Measurements from ENCODE around the gene MAP3K13. TPM values are rescaled to one million over a fixed set of nuclear protein-coding genes. Genes with fewer than 3 reads are reported as not detected.
A peak's percentile ranks its signal among the peaks of the same experiment; 100 is the strongest.

Gene MAP3K13
- total RNA-seq, 3 donors from 2014 or later (not counting 1 experiment from before 2014, with no cell fraction given) = 3.3 to 11.8 (median 9.8) TPM

DNA sequence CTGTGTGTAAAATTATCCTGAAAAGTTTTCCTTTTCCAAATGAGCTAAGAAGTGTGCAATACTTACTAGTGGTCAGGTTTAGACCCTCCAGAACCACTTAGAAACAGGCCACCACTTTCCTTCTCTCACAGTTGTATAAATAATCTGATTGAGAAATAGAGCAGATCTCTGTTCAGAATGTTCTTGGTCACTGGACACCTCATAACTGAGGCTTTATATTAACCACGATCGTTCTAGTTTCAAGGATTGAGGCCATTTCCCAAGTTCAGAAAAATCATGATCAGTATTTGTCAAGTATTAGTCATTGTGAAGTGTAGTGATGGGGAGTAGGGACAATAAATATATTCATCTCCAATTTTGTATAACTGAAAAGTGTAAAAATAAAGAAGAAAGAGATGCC lies 1.0 kb upstream of the MAP3K13 start:
- Mint-ChIP-seq H3K27ac (no peak overlapping the region), H3K4me3 (no peak overlapping the region), H3K36me3 (no peaks in the 10 kb centered on the region), H3K9me3 (no peaks in the 10 kb centered on the region), H3K27me3 (ENCODE audit: low read depth in 2 of 2) (peaks cover 29 to 43% of the 10 kb centered on the region in 2 donors), H3K4me1 (peaks cover 13 to 16% of the 10 kb centered on the region in 2 donors)
- intact Hi-C loops (cut with micrococcal nuclease) = loop anchor here (10.0 kb wide), 1 partner anchor 193 kb away; the partner anchor contains the start of gene LIPH
- ATAC-seq (no peak), DNase-seq (no peak)
- H3K36me3 ChIP-seq (ENCODE audit: control insufficient read depth, insufficient read depth, low read length) = no peaks in the 10 kb centered on the region
- peaks cover 19% of the 10 kb centered on the region for H3K27me3 ChIP-seq (ENCODE audit: control insufficient read depth, insufficient read depth, low read length)
- no peak overlapping the region for H3K27ac ChIP-seq (ENCODE audit: low read length)
- H3K4me3 ChIP-seq (ENCODE audit: low read length) = no peak overlapping the region
- 90% methylated on average over 2 of the region's 2 CpGs for WGBS (ENCODE audit: insufficient coverage)
- H3K4me1 ChIP-seq (ENCODE audit: control insufficient read depth, insufficient read depth, low read length) = peaks cover 10% of the 10 kb centered on the region
- no peaks in the 10 kb centered on the region for H3K9me3 ChIP-seq (ENCODE audit: control insufficient read depth, insufficient read depth, low read length)
- TF ChIP-seq, protein P1, sequence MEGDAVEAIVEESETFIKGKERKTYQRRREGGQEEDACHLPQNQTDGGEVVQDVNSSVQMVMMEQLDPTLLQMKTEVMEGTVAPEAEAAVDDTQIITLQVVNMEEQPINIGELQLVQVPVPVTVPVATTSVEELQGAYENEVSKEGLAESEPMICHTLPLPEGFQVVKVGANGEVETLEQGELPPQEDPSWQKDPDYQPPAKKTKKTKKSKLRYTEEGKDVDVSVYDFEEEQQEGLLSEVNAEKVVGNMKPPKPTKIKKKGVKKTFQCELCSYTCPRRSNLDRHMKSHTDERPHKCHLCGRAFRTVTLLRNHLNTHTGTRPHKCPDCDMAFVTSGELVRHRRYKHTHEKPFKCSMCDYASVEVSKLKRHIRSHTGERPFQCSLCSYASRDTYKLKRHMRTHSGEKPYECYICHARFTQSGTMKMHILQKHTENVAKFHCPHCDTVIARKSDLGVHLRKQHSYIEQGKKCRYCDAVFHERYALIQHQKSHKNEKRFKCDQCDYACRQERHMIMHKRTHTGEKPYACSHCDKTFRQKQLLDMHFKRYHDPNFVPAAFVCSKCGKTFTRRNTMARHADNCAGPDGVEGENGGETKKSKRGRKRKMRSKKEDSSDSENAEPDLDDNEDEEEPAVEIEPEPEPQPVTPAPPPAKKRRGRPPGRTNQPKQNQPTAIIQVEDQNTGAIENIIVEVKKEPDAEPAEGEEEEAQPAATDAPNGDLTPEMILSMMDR (IDR thresholded peaks at IDR 0.05) = no peak

DNA sequence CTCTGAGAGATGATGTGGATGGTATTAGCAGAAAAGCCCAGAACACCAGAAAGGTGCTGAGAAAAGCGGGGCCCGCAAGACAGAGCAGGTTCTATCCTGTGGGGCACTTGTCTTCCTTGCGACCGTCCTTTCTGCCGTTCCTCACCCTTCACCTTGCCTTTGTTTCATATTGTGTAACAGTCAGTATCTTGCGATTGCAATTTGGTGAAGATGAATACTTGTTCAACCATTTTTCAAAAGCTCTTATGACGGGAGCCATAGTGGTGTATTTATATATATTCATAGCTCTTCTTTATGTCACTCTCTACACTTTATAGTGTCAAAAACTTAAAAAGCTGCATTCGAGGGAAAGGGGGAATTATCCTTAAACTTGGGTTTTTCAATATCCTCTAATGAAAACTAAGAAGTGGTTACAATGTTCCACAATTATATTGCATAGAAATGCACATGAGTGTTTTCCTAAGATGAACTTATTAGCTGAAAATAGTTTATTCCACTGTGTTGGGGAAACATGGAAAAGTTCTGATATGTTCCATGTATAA lies 797 bp downstream of the MAP3K13 start:
- Histone ChIP-seq H3K4me1 (ENCODE audit: control insufficient read depth, insufficient read depth, low read length) (peaks cover 10% of the 10 kb centered on the region), H3K9me3 (ENCODE audit: control insufficient read depth, insufficient read depth, low read length) (no peaks in the 10 kb centered on the region), H3K27me3 (ENCODE audit: control insufficient read depth, insufficient read depth, low read length) (peaks cover 19% of the 10 kb centered on the region), H3K36me3 (ENCODE audit: control insufficient read depth, insufficient read depth, low read length) (no peaks in the 10 kb centered on the region), H3K27ac (ENCODE audit: low read length) (no peak overlapping the region), H3K4me3 (ENCODE audit: low read length) (peak overlapping the region; percentile 20)
- intact Hi-C loops (cut with micrococcal nuclease) = loop anchor here (10.0 kb wide), 1 partner anchor 191 kb away; the partner anchor contains the start of gene LIPH
- Mint-ChIP-seq H3K27me3 (ENCODE audit: low read depth in 2 of 2) (peaks cover 36 to 51% of the 10 kb centered on the region in 2 donors), H3K9me3 (no peaks in the 10 kb centered on the region), H3K27ac (peak overlapping the region in 1 of 2 donors; percentile 70), H3K4me3 (peak overlapping the region; percentile 85), H3K4me1 (peaks cover 13 to 16% of the 10 kb centered on the region in 2 donors), H3K36me3 (no peaks in the 10 kb centered on the region)
- DNase-seq (no peak), ATAC-seq (peak in 1 of 3 donors; percentile 44)
- TF ChIP-seq, protein P1 (IDR thresholded peaks at IDR 0.05) = no peak
- WGBS (ENCODE audit: insufficient coverage) = 2% methylated on average over 5 of the region's 8 CpGs

DNA sequence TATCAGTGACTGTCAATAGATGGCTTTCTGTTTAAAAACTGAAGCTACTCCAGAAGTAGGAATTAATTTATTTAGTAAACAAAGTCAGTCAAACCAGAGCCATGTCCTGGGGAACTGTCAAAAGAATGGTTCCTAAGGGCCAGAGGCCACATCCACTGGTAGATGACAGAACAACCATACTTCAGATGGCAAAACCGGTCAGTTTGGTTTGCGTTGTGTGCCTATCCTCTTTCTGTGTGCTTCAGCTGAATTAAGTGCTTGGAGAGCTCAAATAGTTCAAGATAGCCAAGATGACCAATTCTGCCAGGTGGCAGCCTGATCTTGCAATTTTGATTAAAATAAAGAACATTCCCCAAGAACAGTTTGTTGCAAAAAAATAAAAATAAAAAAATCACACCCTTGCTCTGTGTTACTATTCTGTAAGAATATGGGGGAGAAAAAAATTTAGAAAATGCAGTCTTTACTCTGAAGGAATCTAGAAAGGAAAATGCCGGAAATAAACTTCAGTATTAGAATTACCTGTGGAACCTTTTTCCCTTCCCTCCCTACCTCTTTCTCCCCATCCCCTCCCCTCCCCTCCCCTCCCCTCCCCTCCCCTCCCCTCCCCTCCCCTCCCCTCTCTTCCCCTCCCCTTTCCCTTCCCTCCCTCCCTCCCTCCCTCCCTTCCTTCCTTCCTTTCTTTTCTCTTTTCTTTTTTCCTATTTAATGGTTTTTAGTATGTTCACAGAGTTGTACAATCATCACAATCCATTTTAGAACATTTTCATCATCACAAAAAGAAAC lies 2.5 kb downstream of the MAP3K13 start:
- Mint-ChIP-seq H3K4me3 (no peak overlapping the region), H3K9me3 (no peaks in the 10 kb centered on the region), H3K4me1 (peaks cover 13 to 16% of the 10 kb centered on the region in 2 donors), H3K36me3 (no peaks in the 10 kb centered on the region), H3K27ac (no peak overlapping the region), H3K27me3 (ENCODE audit: low read depth in 2 of 2) (peaks cover 39 to 52% of the 10 kb centered on the region in 2 donors)
- Histone ChIP-seq H3K4me3 (ENCODE audit: low read length) (no peak overlapping the region), H3K27me3 (ENCODE audit: control insufficient read depth, insufficient read depth, low read length) (peaks cover 19% of the 10 kb centered on the region), H3K27ac (ENCODE audit: low read length) (no peak overlapping the region), H3K4me1 (ENCODE audit: control insufficient read depth, insufficient read depth, low read length) (peaks cover 10% of the 10 kb centered on the region), H3K36me3 (ENCODE audit: control insufficient read depth, insufficient read depth, low read length) (no peaks in the 10 kb centered on the region), H3K9me3 (ENCODE audit: control insufficient read depth, insufficient read depth, low read length) (no peaks in the 10 kb centered on the region)
- intact Hi-C loops (cut with micrococcal nuclease) = loop anchor here (10.0 kb wide), 1 partner anchor 189 kb away; the partner anchor contains the start of gene LIPH
- TF ChIP-seq, protein P1 (IDR thresholded peaks at IDR 0.05) = no peak
- no peak for ATAC-seq
- DNase-seq = no peak
- WGBS (ENCODE audit: insufficient coverage) = 96% methylated on average over 2 of the region's 3 CpGs
